Breast epithelium (tissue), 4 donors: Measurements from ENCODE around the gene CFAP53. TPM values are rescaled to one million over a fixed set of nuclear protein-coding genes. Genes with fewer than 3 reads are reported as not detected.

Source experiments
- DNase-seq, 2 donors: peaks; one replicate each; pipeline ENCODE4 v3.0.0-alpha.2; 2019; ENCODE audit warnings: low spot score in 2 of 2
- H3K27ac ChIP-seq, 2 donors: fragments of 200-600 bp; sonication (generic) in 1 of 2; one replicate each; pipeline ENCODE4 v1.5.1; 2016 to 2019; ENCODE audit warnings: mild to moderate bottlenecking in 1 of 2
- H3K27me3 ChIP-seq, 2 donors: fragments of 200-600 bp; sonication (generic) in 1 of 2; one replicate each; pipeline versions ENCODE4 v1.5.1 to v1.6.0; 2017 to 2019; ENCODE audit warnings: control low read depth in 1 of 2, mild to moderate bottlenecking in 1 of 2
- H3K36me3 ChIP-seq: fragments of 200-600 bp; one replicate; pipeline ENCODE4 v1.5.1; 2019
- H3K4me1 ChIP-seq, 2 donors: fragments of 200-600 bp; sonication (generic); one replicate each; pipeline ENCODE4 v1.5.1; 2016 to 2019; ENCODE audit warnings: control low read depth in 1 of 2
- H3K4me3 ChIP-seq, 3 donors: fragments of 200-600 bp; sonication (generic); 1 replicate in 2 of 3; 2 replicates in 1 of 3; pipeline ENCODE4 v1.5.1; 2016 to 2019; ENCODE audit warnings: mild to moderate bottlenecking in 3 of 3, moderate library complexity in 2 of 3
- H3K9me3 ChIP-seq, 2 donors: fragments of 200-600 bp; sonication (generic) in 1 of 2; one replicate each; pipeline ENCODE4 v1.5.1; 2016 to 2019; ENCODE audit warnings: control low read depth in 1 of 2
- CTCF ChIP-seq, 3 donors: fragments of 450-650 bp; IDR thresholded peaks; one replicate each; pipeline ENCODE4 v1.5.1; 2016 to 2017; ENCODE audit warnings: antibody characterized with exemption in 3 of 3, mild to moderate bottlenecking in 3 of 3, moderate library complexity in 3 of 3
- POLR2A ChIP-seq: fragments of 450-650 bp; IDR thresholded peaks from one replicate; pipeline ENCODE4 v1.6.1; 2016; ENCODE audit warnings: antibody characterized with exemption, mild to moderate bottlenecking, moderate library complexity
- POLR2AphosphoS5 ChIP-seq, 3 donors: sonication (generic); formaldehyde crosslinking; IDR thresholded peaks; one replicate each; pipeline ENCODE4 v1.6.1; 2017; ENCODE audit warnings: antibody characterized with exemption in 3 of 3
- intact Hi-C: fragments of 100-400 bp; cut with DNase I; formaldehyde crosslinking; loops from one replicate; pipeline ENCODE4 v1.15.1; 2023; ENCODE audit warnings: low total_unique reads
- total RNA-seq, 3 donors: library from RNA; depleted of rRNA; stranded (reverse); fragments of >200 nt; gene quantifications; one replicate each; pipeline ENCODE4 v1.1.0, GENCODE V29; 2016

CFAP53 gene
- total RNA-seq, 3 donors from 2014 or later, result 0.80 to 3.4 (median 1.6) TPM

- Histone ChIP-seq H3K4me3 (peak overlapping the region in 2 of 3 donors; percentile 59 to 88), H3K9me3 (no peaks in the 10 kb centered on the region), H3K27me3 (peaks cover 0 to 3% of the 10 kb centered on the region in 2 donors), H3K4me1 (peaks cover 0 to 3% of the 10 kb centered on the region in 2 donors), H3K36me3 (no peaks in the 10 kb centered on the region), H3K27ac (peak overlapping the region; percentile 35 to 76)
- DNase-seq, result peak in 1 of 2 donors; percentile 28
- TF ChIP-seq POLR2A, result no peak
- TF ChIP-seq CTCF (IDR thresholded peaks at IDR 0.05), result no peak
- TF ChIP-seq POLR2AphosphoS5 (IDR thresholded peaks at IDR 0.05), result peak in 1 of 3 donors; percentile 44
- intact Hi-C loops, result no loop called here
Measured at GRCh38 chr18:50192995-50193795, 73.1 kb downstream of the CFAP53 start.

- peaks cover 0 to 3% of the 10 kb centered on the region in 2 donors for H3K4me1 ChIP-seq
- H3K27ac ChIP-seq, result no peak overlapping the region
- H3K4me3 ChIP-seq, result no peak overlapping the region
- TF ChIP-seq POLR2AphosphoS5 (IDR thresholded peaks at IDR 0.05) (no peak), POLR2A (no peak), CTCF (IDR thresholded peaks at IDR 0.05) (no peak)
- no peaks in the 10 kb centered on the region for H3K36me3 ChIP-seq
- no peaks in the 10 kb centered on the region for H3K9me3 ChIP-seq
- intact Hi-C loops, result no loop called here
- H3K27me3 ChIP-seq, result peaks cover 0 to 3% of the 10 kb centered on the region in 2 donors
- no peak for DNase-seq
Measured at GRCh38 chr18:50190926-50191325, 75.4 kb downstream of the CFAP53 start.

GRCh38 chr18:50190236-50190635 is 76.1 kb downstream of the CFAP53 start:
- H3K27me3 ChIP-seq, result peaks cover 0 to 3% of the 10 kb centered on the region in 2 donors
- no peak overlapping the region for H3K27ac ChIP-seq
- no peaks in the 10 kb centered on the region for H3K36me3 ChIP-seq
- intact Hi-C loops, result no loop called here
- no peak overlapping the region for H3K4me3 ChIP-seq
- H3K9me3 ChIP-seq, result no peaks in the 10 kb centered on the region
- TF ChIP-seq POLR2AphosphoS5 (IDR thresholded peaks at IDR 0.05) (no peak), CTCF (IDR thresholded peaks at IDR 0.05) (no peak), POLR2A (no peak)
- no peak for DNase-seq
- peaks cover 0 to 3% of the 10 kb centered on the region in 2 donors for H3K4me1 ChIP-seq

GRCh38 chr18:50189160-50189559 is 77.1 kb downstream of the CFAP53 start:
- intact Hi-C loops, result no loop called here
- no peak for DNase-seq
- TF ChIP-seq CTCF (IDR thresholded peaks at IDR 0.05) (no peak), POLR2A (no peak)
- H3K4me1 ChIP-seq, result peaks cover 0 to 3% of the 10 kb centered on the region in 2 donors
- peaks cover 0 to 1% of the 10 kb centered on the region in 2 donors for H3K27me3 ChIP-seq
- H3K4me3 ChIP-seq, result no peak overlapping the region
- H3K27ac ChIP-seq, result no peak overlapping the region
- H3K36me3 ChIP-seq, result no peaks in the 10 kb centered on the region
- no peaks in the 10 kb centered on the region for H3K9me3 ChIP-seq

DNA sequence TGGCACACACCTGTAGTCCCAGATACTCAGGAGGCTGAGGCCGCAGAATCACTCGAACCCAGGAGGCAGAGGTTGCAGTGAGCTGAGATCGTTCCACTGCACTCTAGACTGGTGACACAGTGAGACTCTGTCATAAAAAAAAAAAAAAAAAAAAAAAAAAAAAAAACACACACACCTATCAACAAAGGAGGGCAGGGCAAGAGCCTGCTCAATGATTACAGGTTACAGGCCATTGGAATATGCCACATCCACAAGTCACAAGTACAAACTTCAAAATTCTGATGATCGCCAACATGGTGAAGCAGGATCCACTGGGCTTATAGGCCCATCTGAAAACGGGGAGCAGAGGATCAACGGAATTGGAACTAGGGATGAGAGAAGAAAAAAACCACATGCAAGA is 77.6 kb downstream of the CFAP53 start:
- no peak for TF ChIP-seq CTCF (IDR thresholded peaks at IDR 0.05)
- TF ChIP-seq POLR2AphosphoS5 (IDR thresholded peaks at IDR 0.05), result no peak
- no peak for TF ChIP-seq POLR2A
- Histone ChIP-seq H3K4me1 (peaks cover 0 to 3% of the 10 kb centered on the region in 2 donors), H3K27me3 (no peaks in the 10 kb centered on the region), H3K9me3 (no peaks in the 10 kb centered on the region), H3K4me3 (no peak overlapping the region), H3K27ac (no peak overlapping the region), H3K36me3 (no peaks in the 10 kb centered on the region)
- DNase-seq, result no peak
- intact Hi-C loops, result no loop called here
